PFSK-1 (cell line): ENCODE results near the gene MAP4K4.

Source experiments
- FOXP2 ChIP-seq: optimal IDR thresholded peaks from 2 replicates; pipeline ENCODE3; 2011; ENCODE audit warnings: borderline replicate concordance, control low read depth, inconsistent platforms; ENCODE audit not compliant: insufficient read depth; ENCODE audit errors: extremely low read length, extremely low read depth
- POLR2AphosphoS5 ChIP-seq: IDR thresholded peaks from 2 replicates; pipeline ENCODE4 v1.6.1; 2012; ENCODE audit warnings: low read depth, mild to moderate bottlenecking, control low read depth, low read length, moderate library complexity
- REST ChIP-seq, 2 experiments: IDR thresholded peaks; 2 replicates each; pipeline versions ENCODE4 v1.6.1 to v1.8.0; 2011 to 2012; ENCODE audit warnings: low read depth in 2 of 2, low read length in 2 of 2, control low read depth in 1 of 2, inconsistent platforms in 1 of 2, mild to moderate bottlenecking in 1 of 2, moderate library complexity in 1 of 2; ENCODE audit not compliant: insufficient read depth in 1 of 2
- SIN3A ChIP-seq: IDR thresholded peaks from 2 replicates; pipeline ENCODE4 v1.6.1; 2012; ENCODE audit warnings: mild to moderate bottlenecking, low read length, moderate library complexity, borderline replicate concordance; ENCODE audit not compliant: insufficient read depth
- TAF1 ChIP-seq: IDR thresholded peaks from 2 replicates; pipeline ENCODE4 v1.6.1; 2012; ENCODE audit warnings: low read length, control low read depth, borderline replicate concordance; ENCODE audit not compliant: insufficient read depth

MAP4K4 gene

DNA sequence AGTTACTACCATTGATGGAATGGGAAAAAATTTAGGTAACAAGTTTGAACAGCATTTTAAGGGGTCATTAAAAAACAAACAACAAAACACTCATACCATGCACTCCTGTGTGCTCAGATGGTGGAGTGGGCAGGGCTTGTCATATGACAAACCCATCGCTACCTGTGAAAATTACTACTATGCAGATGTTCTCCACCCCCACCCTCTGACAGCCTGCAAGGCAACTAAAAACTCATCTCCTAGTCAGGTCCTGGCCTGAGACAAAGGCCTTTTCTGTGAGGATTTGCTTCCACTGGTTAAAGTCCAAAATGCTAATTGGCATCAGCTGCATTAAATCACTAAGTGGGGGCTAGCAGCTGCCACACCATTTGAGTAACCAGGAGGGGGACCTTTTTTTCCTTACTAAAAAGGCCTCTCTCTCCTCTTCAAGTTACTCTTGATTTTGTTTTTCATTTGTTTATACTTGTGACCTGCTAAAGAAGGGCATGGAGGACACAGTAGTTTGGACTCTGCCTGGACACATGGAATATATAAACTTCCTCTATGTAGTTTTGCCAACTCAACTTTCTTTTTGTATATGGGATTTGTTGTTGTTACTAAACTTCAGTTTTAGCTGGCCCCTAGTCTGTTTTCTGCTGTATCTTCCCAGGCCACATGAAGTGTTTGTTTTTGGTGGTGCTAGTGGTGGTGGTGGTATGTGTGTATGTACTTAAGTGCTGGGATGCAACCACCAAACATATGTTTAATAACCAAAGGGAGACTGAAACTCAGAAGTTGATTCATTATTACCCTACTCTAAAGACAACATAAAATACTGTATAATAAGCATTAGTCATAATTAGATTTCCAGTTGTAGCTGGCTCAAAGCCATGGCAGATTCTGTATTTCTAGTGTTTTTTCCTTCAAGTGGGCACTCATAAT, 121.3 kb downstream of the MAP4K4 start:
- no peak for TF ChIP-seq POLR2AphosphoS5
- peak; percentile 61; the same call in 1 of the 2 replicates for TF ChIP-seq SIN3A

- TF ChIP-seq REST (IDR thresholded peaks at IDR 0.05; ENCODE audit: insufficient read depth in 1 of 2, low read depth in 2 of 2, low read length in 2 of 2) (no peak), POLR2AphosphoS5 (no peak), FOXP2 (no peak), TAF1 (no peak), SIN3A (0 out of 2 replicates have a peak, but pooled peaks have one; percentile 14)
Observed at GRCh38 chr2:101820519-101820918, 123.0 kb downstream of the MAP4K4 start.

- TF ChIP-seq FOXP2 (no peak), SIN3A (no peak), POLR2AphosphoS5 (no peak), REST (IDR thresholded peaks at IDR 0.05; ENCODE audit: insufficient read depth in 1 of 2, low read depth in 2 of 2, low read length in 2 of 2) (no peak), TAF1 (no peak)
Observed at GRCh38 chr2:101821059-101821805, 123.7 kb downstream of the MAP4K4 start.

- TF ChIP-seq REST (IDR thresholded peaks at IDR 0.05; ENCODE audit: insufficient read depth in 1 of 2, low read depth in 2 of 2, low read length in 2 of 2): no peak
- TF ChIP-seq SIN3A: peak; percentile 48; the same call in 1 of the 2 replicates
Observed at GRCh38 chr2:101821828-101822458, 124.4 kb downstream of the MAP4K4 start.

DNA sequence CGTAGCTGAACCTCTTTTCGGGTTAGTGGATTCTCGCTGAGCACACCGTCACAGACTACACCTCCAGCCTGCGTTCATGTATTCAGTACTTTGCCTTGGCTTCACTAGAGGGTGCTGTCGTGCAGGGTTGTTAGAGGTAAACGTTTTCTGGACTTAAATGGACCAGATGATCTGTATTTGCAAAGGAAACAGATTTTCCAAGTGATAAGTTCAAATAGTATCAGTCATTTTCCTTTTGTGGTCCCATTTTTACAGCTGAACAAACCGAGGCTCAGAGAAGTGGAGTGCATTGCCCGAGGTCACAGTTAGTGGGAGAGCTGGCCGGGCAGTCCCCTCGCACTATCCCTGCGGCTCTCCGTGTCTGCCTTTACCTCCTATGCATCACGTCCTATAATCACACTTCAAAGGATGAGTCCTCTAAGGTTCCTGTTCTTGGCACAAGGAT, 125.9 kb downstream of the MAP4K4 start:
- TF ChIP-seq SIN3A: no peak
- TF ChIP-seq TAF1: no peak
- TF ChIP-seq FOXP2: no peak
- no peak for TF ChIP-seq REST (IDR thresholded peaks at IDR 0.05; ENCODE audit: insufficient read depth in 1 of 2, low read depth in 2 of 2, low read length in 2 of 2)
- no peak for TF ChIP-seq POLR2AphosphoS5
